ENCODE data around the gene CS.
A peak's percentile ranks its signal among the peaks of the same experiment; 100 is the strongest.
"Not testable (repeated sequence)": the region's sequence is repeated elsewhere in the genome, so short reads cannot be mapped to it uniquely, and the experiment has no call there.

CS gene

DNA sequence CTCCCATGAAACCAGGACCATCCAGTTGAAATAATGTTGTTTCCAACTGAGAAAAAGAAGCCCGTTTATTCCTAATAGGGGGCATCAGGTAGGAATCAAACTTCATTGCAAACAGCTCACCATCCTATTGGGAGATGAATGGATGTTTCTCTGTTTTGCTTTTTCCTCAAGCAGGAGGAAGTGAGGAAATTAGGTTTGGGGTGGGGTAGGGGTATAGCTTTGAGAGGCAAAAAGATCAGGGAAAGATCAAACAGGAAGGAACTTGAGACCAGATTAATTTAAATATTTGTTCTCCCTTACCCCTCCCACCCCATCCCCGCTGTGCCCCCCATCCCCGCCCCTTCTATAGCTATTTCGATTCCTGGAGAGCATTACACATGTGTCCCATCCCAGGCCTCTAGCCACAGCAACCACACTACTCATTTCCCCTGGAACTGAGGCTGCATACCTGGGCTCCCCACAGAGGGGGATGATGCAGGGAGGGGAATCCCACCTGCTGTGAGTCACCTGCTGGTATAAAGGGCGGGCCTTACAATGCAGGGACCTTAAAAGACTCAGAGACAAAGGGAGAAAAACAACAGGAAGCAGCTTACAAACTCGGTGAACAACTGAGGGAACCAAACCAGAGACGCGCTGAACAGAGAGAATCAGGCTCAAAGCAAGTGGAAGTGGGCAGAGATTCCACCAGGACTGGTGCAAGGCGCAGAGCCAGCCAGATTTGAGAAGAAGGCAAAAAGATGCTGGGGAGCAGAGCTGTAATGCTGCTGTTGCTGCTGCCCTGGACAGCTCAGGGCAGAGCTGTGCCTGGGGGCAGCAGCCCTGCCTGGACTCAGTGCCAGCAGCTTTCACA lies 38.4 kb upstream of the CS start, which contains the start of gene IL23A:
TSS of gene IL23A (plus strand) at position 577 of the 850 bp plus-strand sequence. CDS start at position 738, 161 bp downstream.
- TF ChIP-seq CTCF (IDR thresholded peaks at IDR 0.05; ENCODE audit: unreplicated experiment in 3 of 3): no peak
- Mint-ChIP-seq H3K27ac (no peak within 1 kb of the TSS), H3K27me3 (ENCODE audit: low read depth) (peaks cover 4% of the 10 kb centered on the region), H3K4me3 (peak within 1 kb of the TSS in 1 of 3 experiments; percentile 15), H3K9me3 (no peaks in the 10 kb centered on the region), H3K36me3 (ENCODE audit: low read depth) (peaks cover 14% of the 10 kb centered on the region), H3K4me1 (no peaks in the 10 kb centered on the region)

DNA sequence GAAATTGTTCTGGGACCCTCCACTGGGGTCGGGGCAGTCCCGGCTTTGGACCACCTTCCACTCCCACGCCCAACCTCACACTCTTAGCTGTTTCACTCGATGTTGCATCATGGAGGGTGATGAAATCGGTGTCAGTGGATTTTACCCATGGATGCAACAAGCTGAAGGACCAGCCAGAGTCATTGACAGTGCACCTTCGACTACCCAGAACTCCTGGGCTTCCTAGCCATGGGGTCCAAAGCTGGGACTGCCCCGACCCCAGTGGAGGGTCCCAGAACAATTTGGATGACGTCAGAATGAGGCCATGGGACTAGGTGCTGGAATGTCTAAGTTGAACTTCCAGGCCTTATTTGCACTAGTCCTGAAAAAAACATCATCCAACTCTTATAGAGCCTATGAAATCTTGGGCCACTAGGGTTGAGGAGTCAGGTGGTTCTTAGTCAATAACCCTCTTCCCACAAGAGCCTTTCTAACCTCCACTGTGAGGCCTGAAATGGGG lies 37.7 kb upstream of the CS start:
- Mint-ChIP-seq H3K4me3 (no peak overlapping the region), H3K9me3 (no peaks in the 10 kb centered on the region), H3K4me1 (no peaks in the 10 kb centered on the region), H3K36me3 (ENCODE audit: low read depth) (peaks cover 7% of the 10 kb centered on the region), H3K27me3 (ENCODE audit: low read depth) (peaks cover 4% of the 10 kb centered on the region), H3K27ac (no peak overlapping the region)
- no peak for TF ChIP-seq CTCF (IDR thresholded peaks at IDR 0.05; ENCODE audit: unreplicated experiment in 3 of 3)

- no peak for TF ChIP-seq CTCF (IDR thresholded peaks at IDR 0.05; ENCODE audit: unreplicated experiment in 3 of 3)
- H3K27me3 Mint-ChIP-seq (ENCODE audit: low read depth): peaks cover 4% of the 10 kb centered on the region
- peak overlapping the region; percentile 36 to 60 (median 43) for H3K4me3 Mint-ChIP-seq
- H3K36me3 Mint-ChIP-seq (ENCODE audit: low read depth): peaks cover 4% of the 10 kb centered on the region
- H3K9me3 Mint-ChIP-seq: no peaks in the 10 kb centered on the region
- peak overlapping the region; percentile 8 to 50 (median 26) for H3K27ac Mint-ChIP-seq
- no peaks in the 10 kb centered on the region for H3K4me1 Mint-ChIP-seq
Observed at GRCh38 chr12:56336361-56337167, 36.4 kb upstream of the CS start.

GRCh38 chr12:56335527-56335926 lies 35.4 kb upstream of the CS start:
- H3K9me3 Mint-ChIP-seq; H3K27ac Mint-ChIP-seq; H3K36me3 Mint-ChIP-seq (ENCODE audit: low read depth); H3K27me3 Mint-ChIP-seq (ENCODE audit: low read depth); H3K4me1 Mint-ChIP-seq: not testable (repeated sequence)
- peak overlapping the region in 1 of 3 experiments; percentile 40 for H3K4me3 Mint-ChIP-seq

DNA sequence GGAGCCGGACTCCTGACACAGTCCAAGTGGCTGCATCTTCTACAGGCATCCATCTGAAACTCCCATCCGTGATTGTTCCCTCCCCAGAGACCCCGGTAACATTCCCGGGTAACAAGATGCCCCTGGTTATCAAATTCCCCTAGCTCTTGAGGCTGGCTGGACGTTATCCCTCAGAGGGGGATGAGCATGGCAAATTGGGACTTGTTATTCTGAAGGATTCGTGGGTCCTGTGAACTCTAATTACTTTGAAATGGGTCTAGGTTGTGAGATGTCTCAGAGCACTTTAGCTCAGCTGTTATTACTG lies 34.3 kb upstream of the CS start:
- Mint-ChIP-seq H3K9me3 (no peaks in the 10 kb centered on the region), H3K27ac (peak overlapping the region; percentile 99), H3K36me3 (ENCODE audit: low read depth) (no peaks in the 10 kb centered on the region), H3K27me3 (ENCODE audit: low read depth) (peaks cover 4% of the 10 kb centered on the region), H3K4me3 (peak overlapping the region; percentile 91 to 92 (median 92)), H3K4me1 (no peaks in the 10 kb centered on the region)
- no peak for TF ChIP-seq CTCF (IDR thresholded peaks at IDR 0.05; ENCODE audit: unreplicated experiment in 3 of 3)

All from nephron (organoid).